Activated CD4-positive, alpha-beta T cell treated with anti-CD3 and anti-CD28 coated beads, Interleukin-2, amount 10 ng/mL, durations not matched to agents 24 days and 14 days (primary cell): ENCODE results near the gene HOXB4. TPM values are rescaled to one million over a fixed set of nuclear protein-coding genes. Genes with fewer than 3 reads are reported as not detected.

Experiments
- DNase-seq: peaks from one replicate; pipeline ENCODE4 v3.0.0; 2022
- H3K27ac Mint-ChIP-seq: one replicate; pipeline ENCODE4 v1.8.0; 2022; ENCODE audit warnings: mild to moderate bottlenecking, mixed read lengths
- H3K27me3 Mint-ChIP-seq: one replicate; pipeline ENCODE4 v1.8.0; 2022; ENCODE audit warnings: mixed read lengths
- H3K36me3 Mint-ChIP-seq: one replicate; pipeline ENCODE4 v1.8.0; 2022; ENCODE audit warnings: low read depth, mild to moderate bottlenecking, mixed read lengths
- H3K4me1 Mint-ChIP-seq: one replicate; pipeline ENCODE4 v1.8.0; 2021; ENCODE audit warnings: mixed read lengths
- H3K4me3 Mint-ChIP-seq: one replicate; pipeline ENCODE4 v1.8.0; 2022; ENCODE audit warnings: mild to moderate bottlenecking, moderate library complexity, mixed read lengths
- H3K9me3 Mint-ChIP-seq: one replicate; pipeline ENCODE4 v1.8.0; 2021; ENCODE audit warnings: mixed read lengths
- intact Hi-C: fragments of 100-400 bp; cut with micrococcal nuclease; formaldehyde crosslinking; loops from one replicate; pipeline ENCODE4 v1.15.1; 2023
- total RNA-seq: library from RNA; stranded (reverse); gene quantifications from 2 replicates; pipeline ENCODE4 v1.2.3, GENCODE V29; 2022

Gene HOXB4
- total RNA-seq, 1 donor from 2014 or later, result 3.6 TPM

DNA sequence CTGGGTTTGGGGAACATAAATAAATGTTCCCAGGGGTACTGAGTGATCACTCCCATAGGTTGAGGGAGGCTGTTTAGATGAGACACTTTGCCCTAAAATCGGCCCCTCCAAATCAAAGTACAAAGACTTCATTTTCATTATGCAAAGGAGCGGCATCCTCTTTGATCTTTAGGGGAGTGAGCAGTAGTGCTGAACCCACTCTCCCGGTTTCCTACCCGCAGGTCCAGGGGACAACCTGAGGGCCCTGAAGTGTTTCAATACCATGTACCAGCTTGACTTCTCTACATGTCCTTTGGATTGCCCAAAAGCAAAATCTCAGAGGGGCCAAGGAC is 23.0 kb upstream of the HOXB4 start:
- DNase-seq, result no peak
- Mint-ChIP-seq H3K9me3 (no peaks in the 10 kb centered on the region), H3K36me3 (no peaks in the 10 kb centered on the region), H3K27me3 (peaks cover 91% of the 10 kb centered on the region), H3K4me3 (no peak overlapping the region), H3K4me1 (peaks cover 42% of the 10 kb centered on the region), H3K27ac (no peak overlapping the region)
- intact Hi-C loops, result no loop called here

DNA sequence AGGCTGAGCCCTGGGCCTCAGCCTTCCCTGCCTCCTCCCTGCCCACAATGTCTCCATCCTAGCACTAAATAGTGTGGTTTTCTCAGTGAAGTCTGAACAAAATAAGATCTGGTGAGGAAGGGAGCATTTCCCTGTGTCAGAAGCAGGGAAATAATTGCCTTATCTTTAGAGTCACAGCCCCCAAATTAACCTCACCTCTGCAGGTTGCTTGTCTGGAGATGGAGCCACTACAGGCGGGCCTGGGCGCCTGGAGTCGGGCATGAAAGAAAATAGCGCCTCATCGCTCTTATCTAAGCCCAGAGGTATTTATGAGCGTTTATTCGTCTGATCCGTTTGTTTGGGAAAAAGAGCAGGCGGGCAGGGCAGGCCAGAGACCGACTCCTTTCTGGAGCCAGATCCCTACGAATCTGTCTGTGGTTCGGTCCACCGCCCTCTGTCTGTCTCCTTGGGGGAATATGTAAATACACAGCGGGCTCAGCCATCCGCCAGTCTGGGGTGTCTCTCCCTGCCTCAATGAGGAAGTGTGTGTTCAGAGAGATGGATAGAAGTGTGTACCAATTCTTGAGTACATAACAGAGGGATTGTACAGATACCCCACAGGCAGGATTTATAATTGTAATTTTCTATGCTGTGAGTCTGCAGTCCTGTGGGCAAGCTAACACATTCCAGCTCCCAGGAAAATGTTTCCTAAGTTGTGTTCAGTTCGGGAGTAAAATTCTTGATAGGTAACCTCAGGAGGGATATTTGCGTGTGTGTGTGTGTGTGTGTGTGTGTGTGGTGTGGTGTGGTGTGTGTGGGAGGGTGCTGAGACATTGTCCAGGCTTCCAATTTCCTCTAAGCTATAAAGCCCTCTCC is 22.3 kb upstream of the HOXB4 start:
- Mint-ChIP-seq H3K36me3 (no peaks in the 10 kb centered on the region), H3K9me3 (no peaks in the 10 kb centered on the region), H3K4me1 (peaks cover 44% of the 10 kb centered on the region), H3K4me3 (no peak overlapping the region), H3K27ac (no peak overlapping the region), H3K27me3 (peaks cover 93% of the 10 kb centered on the region)
- DNase-seq, result no peak
- intact Hi-C loops, result no loop called here

DNA sequence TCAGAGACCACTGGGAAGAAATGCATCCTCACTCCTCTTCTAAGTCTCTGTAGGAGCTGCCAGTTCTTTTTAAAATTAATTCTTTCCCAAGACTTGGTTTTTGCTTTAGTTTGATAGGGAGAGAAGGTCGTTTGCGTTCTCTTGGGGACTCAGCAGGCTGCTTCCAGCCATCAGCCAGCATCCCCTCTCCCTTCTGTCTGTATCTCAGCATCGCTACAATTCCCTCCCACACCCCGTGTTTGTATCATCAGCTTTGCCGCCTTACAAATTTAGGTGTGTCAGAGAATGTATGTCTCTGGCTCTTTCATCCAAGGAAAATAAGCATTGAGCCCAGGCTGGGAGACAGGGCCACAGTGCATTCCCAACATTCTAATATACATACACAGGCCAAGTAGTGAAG is 21.2 kb upstream of the HOXB4 start:
- no peak overlapping the region for H3K27ac Mint-ChIP-seq
- peaks cover 90% of the 10 kb centered on the region for H3K27me3 Mint-ChIP-seq
- no peak overlapping the region for H3K4me3 Mint-ChIP-seq
- no peaks in the 10 kb centered on the region for H3K9me3 Mint-ChIP-seq
- intact Hi-C loops, result loop anchor here (5.0 to 10.0 kb wide), 4 partner anchors 123 to 495 kb away; partner anchors contain the start of genes CBX1, PRAC1, PRAC2 and SNX11
- peaks cover 42% of the 10 kb centered on the region for H3K4me1 Mint-ChIP-seq
- DNase-seq, result no peak
- H3K36me3 Mint-ChIP-seq, result no peaks in the 10 kb centered on the region

DNA sequence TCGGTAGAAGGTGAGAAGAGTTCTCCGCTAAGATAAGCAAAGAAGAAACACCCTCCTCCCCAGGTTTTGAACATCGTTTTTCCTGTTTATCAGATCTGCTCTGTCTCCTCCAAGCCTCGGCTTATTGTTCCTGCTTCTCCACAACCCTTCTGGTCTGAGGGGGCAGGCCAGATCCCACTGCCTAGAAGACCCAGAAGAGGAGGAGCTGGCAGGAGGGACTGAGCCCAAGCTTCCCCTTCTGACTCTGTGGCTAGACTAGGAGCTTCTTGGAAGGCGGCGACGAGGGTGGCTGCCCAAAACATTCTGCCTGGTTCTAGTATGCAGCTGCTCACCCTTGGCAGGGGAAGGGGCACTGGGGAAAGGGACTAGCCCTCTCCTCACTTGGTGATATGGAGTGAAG is 20.6 kb upstream of the HOXB4 start:
- Mint-ChIP-seq H3K9me3 (no peaks in the 10 kb centered on the region), H3K27me3 (peaks cover 90% of the 10 kb centered on the region), H3K4me3 (peak overlapping the region; percentile 71), H3K27ac (no peak overlapping the region), H3K4me1 (peaks cover 45% of the 10 kb centered on the region), H3K36me3 (no peaks in the 10 kb centered on the region)
- intact Hi-C loops, result loop anchor here (5.0 to 10.0 kb wide), 4 partner anchors 124 to 494 kb away; partner anchors contain the start of genes CBX1, PRAC1, PRAC2 and SNX11
- DNase-seq, result no peak

DNA sequence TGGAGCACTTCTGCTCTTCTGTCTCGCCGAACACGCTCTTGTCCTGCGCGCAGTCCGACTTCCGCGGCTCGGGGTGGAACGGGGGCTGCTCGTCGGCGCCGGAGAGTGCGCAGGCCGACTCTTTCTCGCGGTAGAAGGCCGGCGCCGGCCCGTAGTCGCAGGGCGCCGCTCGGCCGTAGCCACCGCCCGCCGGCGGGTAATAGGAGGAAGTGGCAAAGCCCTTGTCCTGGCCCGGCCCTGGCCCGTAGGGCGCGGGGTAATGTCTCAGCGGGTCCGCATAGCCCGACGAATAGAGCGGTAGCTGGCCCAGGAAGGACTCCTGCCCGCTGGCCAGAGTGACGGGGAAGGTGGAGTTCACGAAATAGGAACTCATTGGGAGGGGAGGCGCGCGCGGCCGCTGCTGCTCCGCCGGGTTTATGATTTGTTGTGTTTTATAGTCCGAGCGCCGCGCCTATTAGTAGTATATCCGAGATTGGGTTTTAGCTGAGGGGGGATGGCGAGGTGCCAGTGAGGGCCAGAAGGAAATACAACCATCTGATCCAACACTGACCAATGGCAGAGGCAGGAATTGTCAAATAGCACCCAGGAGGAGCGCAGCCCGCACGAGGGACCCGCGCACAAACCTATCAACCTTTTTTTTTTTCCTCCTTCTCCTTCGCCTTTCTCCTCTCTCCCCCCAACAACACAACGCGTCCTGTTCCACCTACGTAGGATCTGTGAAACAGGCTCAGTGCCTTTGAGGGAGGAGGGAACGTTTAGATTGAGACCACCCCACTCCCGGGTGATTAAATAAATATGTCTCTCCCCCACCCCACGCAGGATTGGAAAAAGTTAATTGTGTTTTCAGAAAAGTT is 19.9 kb upstream of the HOXB4 start:
- peak overlapping the region; percentile 34 for H3K27ac Mint-ChIP-seq

DNA sequence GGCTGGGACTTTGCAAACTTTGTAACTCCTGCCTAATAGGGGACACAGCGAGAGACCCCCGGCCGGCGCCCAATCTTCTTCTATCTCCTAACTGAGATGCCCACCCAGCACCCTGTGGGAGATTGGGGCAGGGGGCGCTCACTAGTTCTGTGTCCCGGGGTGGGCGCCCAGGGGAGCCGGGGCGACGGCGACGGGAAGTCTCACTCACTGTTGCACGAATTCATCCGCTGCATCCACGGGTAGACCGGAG is 19.3 kb upstream of the HOXB4 start:
- no peak for DNase-seq
- Mint-ChIP-seq H3K27ac (peak overlapping the region; percentile 34), H3K4me3 (peak overlapping the region; percentile 71), H3K36me3 (no peaks in the 10 kb centered on the region), H3K4me1 (peaks cover 46% of the 10 kb centered on the region), H3K9me3 (no peaks in the 10 kb centered on the region), H3K27me3 (peaks cover 89% of the 10 kb centered on the region)
- intact Hi-C loops, result loop anchor here (1.0 to 10.0 kb wide), 6 partner anchors 13 to 493 kb away; partner anchors contain the start of genes CBX1, HOXB7, PRAC1 and PRAC2

More for the DNA sequence above, 19.9 kb upstream of the HOXB4 start:
- Mint-ChIP-seq H3K9me3 (no peaks in the 10 kb centered on the region), H3K27me3 (peaks cover 89% of the 10 kb centered on the region), H3K4me1 (peaks cover 46% of the 10 kb centered on the region), H3K36me3 (no peaks in the 10 kb centered on the region), H3K4me3 (peak overlapping the region; percentile 71)
- DNase-seq, result peak; percentile 86
- intact Hi-C loops, result loop anchor here (1.0 to 10.0 kb wide), 6 partner anchors 13 to 493 kb away; partner anchors contain the start of genes CBX1, HOXB7, PRAC1 and PRAC2

DNA sequence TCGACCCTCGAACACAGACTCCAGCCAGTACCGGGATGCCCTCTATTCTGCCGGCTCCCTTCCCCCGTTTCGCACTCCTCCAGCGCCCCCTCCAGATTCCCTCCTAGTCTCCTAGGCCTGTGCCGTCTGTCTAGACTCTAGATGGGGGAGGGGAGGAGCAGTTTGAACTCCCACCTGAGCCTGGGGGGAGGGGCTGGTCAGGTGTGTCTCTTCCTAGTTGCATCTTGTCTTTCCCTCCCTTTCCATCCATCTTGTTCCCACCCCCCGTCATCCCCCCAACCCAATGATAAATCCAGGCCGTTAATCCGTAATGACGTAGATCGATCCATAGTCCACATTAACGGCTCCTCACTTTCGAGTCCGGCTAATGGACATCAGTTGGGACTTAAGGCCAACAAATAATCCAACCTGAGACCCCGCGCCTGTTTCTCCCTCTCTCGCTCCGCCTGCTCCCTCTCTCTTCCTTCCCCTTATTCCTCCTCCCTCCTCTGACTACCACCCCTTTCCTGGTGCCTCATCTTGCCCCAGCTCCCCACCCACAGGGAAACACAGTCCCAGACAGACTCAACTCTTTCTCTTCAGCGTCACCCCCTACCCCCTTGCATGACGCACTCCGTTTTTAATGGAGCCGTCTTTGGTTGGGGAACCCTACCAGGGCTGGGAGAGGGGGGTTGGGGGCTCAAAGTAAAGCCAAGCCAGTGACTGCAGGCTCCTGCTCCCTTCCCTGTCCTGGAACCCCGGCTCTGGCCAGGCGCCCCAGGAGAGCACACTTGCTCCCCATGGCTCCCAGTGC is 18.8 kb upstream of the HOXB4 start:
- H3K9me3 Mint-ChIP-seq, result no peaks in the 10 kb centered on the region
- no peaks in the 10 kb centered on the region for H3K36me3 Mint-ChIP-seq
- no peak for DNase-seq
- intact Hi-C loops, result loop anchor here (1.0 to 10.0 kb wide), 6 partner anchors 14 to 492 kb away; partner anchors contain the start of genes CBX1, HOXB7, PRAC1 and PRAC2
- H3K4me3 Mint-ChIP-seq, result peak overlapping the region; percentile 71
- H3K27ac Mint-ChIP-seq, result peak overlapping the region; percentile 81
- peaks cover 44% of the 10 kb centered on the region for H3K4me1 Mint-ChIP-seq
- H3K27me3 Mint-ChIP-seq, result peaks cover 89% of the 10 kb centered on the region

DNA sequence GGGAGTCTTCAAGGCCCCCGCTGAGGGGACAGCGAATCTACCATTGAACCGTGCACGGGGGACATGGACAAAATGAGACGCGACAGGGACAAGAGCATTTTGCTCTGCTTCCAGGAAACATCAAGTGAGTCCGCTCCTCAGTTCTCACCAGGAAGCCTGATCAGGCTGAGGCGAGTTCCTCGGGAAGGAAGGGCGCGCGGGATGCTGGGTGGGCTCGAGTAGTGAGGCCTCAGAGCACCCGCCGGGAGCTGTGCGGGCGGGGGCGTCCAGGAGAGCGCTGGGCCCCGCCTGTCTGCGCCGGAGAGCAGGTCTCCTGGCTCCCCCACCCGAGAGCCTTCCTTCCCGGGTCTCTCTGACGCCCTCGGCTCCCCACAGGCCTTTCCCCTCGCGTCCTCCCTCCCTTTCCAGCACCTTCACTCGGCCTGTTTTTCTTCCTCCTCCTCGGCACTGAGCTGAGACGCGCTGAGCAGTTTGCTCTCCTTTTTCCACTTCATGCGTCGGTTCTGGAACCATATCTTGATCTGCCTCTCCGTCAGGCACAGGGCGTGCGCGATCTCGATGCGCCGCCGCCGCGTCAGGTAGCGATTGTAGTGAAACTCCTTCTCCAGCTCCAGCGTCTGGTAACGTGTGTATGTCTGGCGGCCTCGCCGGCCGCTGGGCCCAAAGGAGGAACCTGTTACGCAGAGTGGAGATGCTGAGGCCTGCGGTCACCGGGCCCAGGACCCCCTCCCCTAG is 18.0 kb upstream of the HOXB4 start:
- peaks cover 89% of the 10 kb centered on the region for H3K27me3 Mint-ChIP-seq
- peak overlapping the region; percentile 71 for H3K4me3 Mint-ChIP-seq
- no peak overlapping the region for H3K27ac Mint-ChIP-seq
- intact Hi-C loops, result loop anchor here (2.0 to 10.0 kb wide), 5 partner anchors 15 to 491 kb away; partner anchors contain the start of genes CBX1, HOXB7, PRAC1 and PRAC2
- H3K4me1 Mint-ChIP-seq, result peaks cover 42% of the 10 kb centered on the region
- H3K9me3 Mint-ChIP-seq, result no peaks in the 10 kb centered on the region
- peak; percentile 85 for DNase-seq
- no peaks in the 10 kb centered on the region for H3K36me3 Mint-ChIP-seq

DNA sequence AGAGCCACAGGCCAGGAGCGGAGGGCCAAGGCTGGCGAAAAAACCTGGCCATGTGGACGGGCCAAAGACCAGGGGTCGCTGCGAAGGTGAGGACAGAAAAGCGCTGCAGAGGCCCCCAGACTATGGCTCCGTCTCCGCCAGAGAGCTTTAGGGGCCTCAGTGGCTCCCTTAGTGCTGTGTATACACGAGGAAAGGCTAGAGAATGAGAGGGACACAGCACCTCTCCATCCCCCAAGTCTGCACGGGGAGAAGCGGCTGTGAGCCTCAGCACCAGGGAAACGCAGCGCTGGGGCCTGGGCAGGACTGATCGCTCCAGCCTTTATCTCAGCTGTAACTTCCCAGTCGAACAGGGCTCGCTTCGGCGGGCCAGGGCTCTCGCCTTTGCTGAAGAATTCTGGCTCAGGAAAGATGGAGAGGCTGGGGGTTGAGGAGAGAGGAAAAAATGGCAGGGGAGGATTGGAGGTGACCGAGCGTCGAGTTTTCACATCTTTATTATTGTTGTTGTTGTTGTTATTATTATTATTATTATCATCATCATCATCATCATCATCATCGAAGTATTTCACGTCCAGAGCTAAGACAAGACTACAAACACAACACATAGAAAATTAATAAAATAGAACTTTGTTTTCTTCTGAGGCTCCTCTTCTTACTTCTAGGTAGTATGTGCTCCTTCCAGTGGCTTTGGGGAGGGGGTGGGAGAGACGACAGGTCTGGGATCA is 17.3 kb upstream of the HOXB4 start:
- Mint-ChIP-seq H3K4me1 (peaks cover 39% of the 10 kb centered on the region), H3K27me3 (peaks cover 87% of the 10 kb centered on the region), H3K36me3 (no peaks in the 10 kb centered on the region), H3K4me3 (peak overlapping the region; percentile 31), H3K27ac (no peak overlapping the region), H3K9me3 (no peaks in the 10 kb centered on the region)
- intact Hi-C loops, result loop anchor here (5.0 to 10.0 kb wide), 4 partner anchors 127 to 491 kb away; partner anchors contain the start of genes CBX1, PRAC1, PRAC2 and SNX11
- DNase-seq, result no peak

DNA sequence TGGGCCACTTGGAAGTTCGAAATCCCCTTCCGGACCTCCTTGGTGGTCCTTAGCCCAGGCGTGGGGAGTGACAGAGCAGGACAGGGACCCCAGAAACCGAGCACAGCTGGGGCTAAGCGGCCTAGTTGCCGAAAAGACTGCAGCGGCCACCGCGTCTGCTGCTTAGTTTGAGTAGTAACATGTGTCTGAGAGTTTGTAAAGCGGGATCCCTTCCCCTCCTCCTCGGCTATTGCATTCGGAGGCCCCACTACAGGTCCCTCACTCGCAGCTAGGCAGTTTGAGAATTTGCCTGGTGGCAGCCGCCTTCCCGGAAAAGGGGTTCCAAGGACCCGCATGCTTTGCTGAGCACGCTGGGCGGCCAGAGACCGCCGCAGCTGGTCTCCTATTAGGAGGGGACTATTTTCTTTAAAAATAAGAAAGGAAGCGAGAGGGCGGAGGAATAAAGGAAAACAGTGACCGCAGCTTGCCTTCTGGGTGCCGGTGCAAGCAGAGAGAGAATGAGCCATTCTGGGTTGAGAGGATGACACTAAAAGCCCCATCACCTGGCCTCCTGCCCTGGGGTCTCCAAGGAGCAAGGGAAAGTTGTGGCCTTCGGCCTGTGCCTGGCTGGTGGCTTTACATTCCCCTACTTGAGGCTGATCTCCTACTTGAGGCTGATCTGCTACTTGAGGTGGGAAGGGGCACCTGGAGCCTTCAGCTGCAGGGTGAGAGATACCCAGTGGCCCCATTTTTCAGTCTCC is 16.6 kb upstream of the HOXB4 start:
- peaks cover 42% of the 10 kb centered on the region for H3K4me1 Mint-ChIP-seq

DNA sequence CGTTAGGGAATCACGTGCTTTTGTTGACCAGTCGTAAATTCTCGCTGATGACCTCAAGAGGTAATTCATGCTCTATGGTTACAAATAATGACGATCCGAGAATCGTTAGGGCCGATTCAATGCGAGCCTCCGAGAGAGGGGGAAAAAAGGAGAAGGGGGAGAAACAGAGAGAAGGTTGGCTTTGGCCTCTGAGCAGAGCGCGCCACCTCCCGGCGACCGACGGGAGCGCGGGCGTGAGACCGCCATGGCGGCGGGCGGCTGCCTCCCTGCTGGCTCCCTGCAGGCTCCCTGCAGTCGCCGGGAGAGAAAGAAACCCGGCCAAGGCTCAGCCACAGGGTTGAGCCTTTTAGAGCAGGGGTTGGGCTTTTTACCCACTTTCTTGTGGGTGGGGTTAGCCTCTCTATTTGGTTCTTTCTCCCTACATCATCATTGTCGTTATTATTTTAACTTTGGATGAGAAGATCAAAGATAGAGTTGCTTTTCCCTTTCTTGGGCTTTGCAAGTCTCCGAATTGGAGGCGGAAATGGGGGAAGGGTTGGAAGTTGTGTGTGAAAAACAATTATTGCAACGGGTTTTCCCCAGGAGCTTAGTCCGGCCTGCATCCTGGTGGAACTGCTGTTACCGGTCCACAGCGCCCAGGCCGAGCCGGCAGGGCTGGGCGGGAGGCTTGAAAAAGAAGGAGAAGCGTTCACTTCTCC is 15.8 kb upstream of the HOXB4 start:
- Mint-ChIP-seq H3K36me3 (no peaks in the 10 kb centered on the region), H3K27me3 (peaks cover 87% of the 10 kb centered on the region), H3K9me3 (no peaks in the 10 kb centered on the region), H3K4me3 (peak overlapping the region; percentile 85), H3K27ac (no peak overlapping the region), H3K4me1 (peaks cover 45% of the 10 kb centered on the region)
- DNase-seq, result peak; percentile 96
- intact Hi-C loops, result loop anchor here (1.0 to 10.0 kb wide), 7 partner anchors 33 to 489 kb away; partner anchors contain the start of genes CBX1, HOXB9 and SNX11

More for the DNA sequence above, 16.6 kb upstream of the HOXB4 start:
- no peak overlapping the region for H3K27ac Mint-ChIP-seq
- DNase-seq, result no peak
- H3K36me3 Mint-ChIP-seq, result no peaks in the 10 kb centered on the region
- intact Hi-C loops, result loop anchor here (1.0 to 10.0 kb wide), 6 partner anchors 33 to 490 kb away; partner anchors contain the start of genes CBX1, HOXB9, PRAC1 and PRAC2
- H3K27me3 Mint-ChIP-seq, result peaks cover 87% of the 10 kb centered on the region
- no peak overlapping the region for H3K4me3 Mint-ChIP-seq
- H3K9me3 Mint-ChIP-seq, result no peaks in the 10 kb centered on the region
